Endodermal cell (in vitro differentiated cells): Measurements from ENCODE around the gene NFE2L3. TPM values are rescaled to one million over a fixed set of nuclear protein-coding genes. Genes with fewer than 3 reads are reported as not detected.
"Not testable (repeated sequence)": the region's sequence is repeated elsewhere in the genome, so short reads cannot be mapped to it uniquely, and the experiment has no call there.

ENCODE experiments used
- DNase-seq: peaks from one replicate; pipeline ENCODE4 v3.0.0-alpha.2; 2017
- H3K27ac ChIP-seq: 2 replicates; pipeline ENCODE4 v1.5.1; 2013; ENCODE audit warnings: mild to moderate bottlenecking, low read depth, low read length, moderate library complexity
- H3K27me3 ChIP-seq: 2 replicates; pipeline ENCODE4 v1.6.1; 2013; ENCODE audit warnings: mild to moderate bottlenecking, low read length, moderate library complexity; ENCODE audit not compliant: insufficient read depth, control insufficient read depth, poor library complexity, severe bottlenecking
- H3K36me3 ChIP-seq: 2 replicates; pipeline ENCODE4 v1.7.0; 2013; ENCODE audit warnings: mild to moderate bottlenecking, low read length, moderate library complexity; ENCODE audit not compliant: control insufficient read depth, insufficient read depth
- H3K4me1 ChIP-seq: one replicate; pipeline ENCODE4 v1.7.0; 2013; ENCODE audit warnings: low read length; ENCODE audit not compliant: control insufficient read depth, insufficient read depth
- H3K4me3 ChIP-seq: 2 replicates; pipeline ENCODE4 v1.5.1; 2013; ENCODE audit warnings: mild to moderate bottlenecking, low read length, moderate library complexity
- H3K9ac ChIP-seq: 2 replicates; pipeline ENCODE4 v1.6.1; 2013; ENCODE audit warnings: mild to moderate bottlenecking, low read length, moderate library complexity; ENCODE audit not compliant: poor library complexity, severe bottlenecking; ENCODE audit errors: extremely low read depth
- H3K9me3 ChIP-seq: 2 replicates; pipeline ENCODE4 v1.6.1; 2013; ENCODE audit warnings: mild to moderate bottlenecking, low read length, moderate library complexity; ENCODE audit not compliant: control insufficient read depth
- H3K27ac Mint-ChIP-seq: 2 replicates; pipeline ENCODE4 v1.8.0; 2020; ENCODE audit warnings: mixed read lengths
- H3K27me3 Mint-ChIP-seq: 2 replicates; pipeline ENCODE4 v1.8.0; 2021; ENCODE audit warnings: mild to moderate bottlenecking, mixed read lengths; ENCODE audit not compliant: insufficient read depth
- H3K36me3 Mint-ChIP-seq: 2 replicates; pipeline ENCODE4 v1.8.0; 2020; ENCODE audit warnings: low read depth, mixed read lengths
- H3K4me1 Mint-ChIP-seq: 2 replicates; pipeline ENCODE4 v1.8.0; 2020; ENCODE audit warnings: mixed read lengths
- H3K4me3 Mint-ChIP-seq: 2 replicates; pipeline ENCODE4 v1.8.0; 2020; ENCODE audit warnings: mild to moderate bottlenecking, moderate library complexity, mixed read lengths
- H3K9me3 Mint-ChIP-seq: 2 replicates; pipeline ENCODE4 v1.8.0; 2020; ENCODE audit warnings: mild to moderate bottlenecking, mixed read lengths
- WGBS, 2 experiments: methylation state at CpG; one replicate each; pipeline versions ENCODE4 v1.1.5 to v1.1.7; 2013; ENCODE audit warnings: missing lambda C conversion rate in 2 of 2, mixed read lengths in 1 of 2; ENCODE audit not compliant: insufficient coverage in 1 of 2, insufficient read length in 1 of 2; 5-methylcytosine and 5-hydroxymethylcytosine counted together
- total RNA-seq, 2 donors: library from RNA; stranded (reverse); fragmentation: NEBNext Ultra II Directional in 1 of 2; extraction: Animal tissue kit (Norgen Biotek cat#: 25700) in 1 of 2; gene quantifications; 2 replicates in 1 of 2; 3 replicates in 1 of 2; pipeline ENCODE4 v1.2.1, GENCODE V29; 2021
- TF ChIP-seq, protein P1 (sequence below): fragments of 200-600 bp; sonication (generic); conservative IDR thresholded peaks from 2 replicates; pipeline ENCODE4 v1.5.0; 2021; ENCODE audit warnings: antibody characterized with exemption, mild to moderate bottlenecking

NFE2L3 gene
- total RNA-seq, 2 donors from 2014 or later, result 20.2 to 48.4 TPM

DNA sequence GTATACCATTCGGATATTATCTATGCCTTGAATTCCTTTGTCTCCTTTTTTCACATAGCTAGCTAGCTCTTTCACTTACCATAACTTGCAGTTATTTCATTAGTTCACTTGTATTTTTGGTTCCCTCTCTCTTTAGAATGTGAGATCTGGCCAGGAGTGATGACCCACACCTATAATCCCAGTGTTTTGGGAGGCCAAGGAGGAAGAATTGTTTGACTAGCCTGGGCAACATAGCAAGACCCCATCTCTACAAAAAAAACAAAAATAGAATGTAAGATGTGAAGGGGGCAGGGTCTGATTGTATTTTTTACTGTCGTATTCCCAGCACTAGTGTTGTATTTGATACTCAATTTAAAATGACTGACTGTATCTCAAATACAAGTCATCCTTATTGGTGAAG lies 19.6 kb downstream of the NFE2L3 start:
- peaks cover 23% of the 10 kb centered on the region for H3K9me3 ChIP-seq
- no peak overlapping the region for H3K9ac ChIP-seq
- Mint-ChIP-seq H3K36me3 (peaks cover 34% of the 10 kb centered on the region), H3K4me3 (no peak overlapping the region), H3K27me3 (no peaks in the 10 kb centered on the region), H3K4me1 (peaks cover 16% of the 10 kb centered on the region), H3K9me3 (peaks cover 31% of the 10 kb centered on the region), H3K27ac (no peak overlapping the region)
- H3K4me1 ChIP-seq, result no peaks in the 10 kb centered on the region
- no peak overlapping the region for H3K27ac ChIP-seq
- H3K27me3 ChIP-seq, result no peaks in the 10 kb centered on the region
- TF ChIP-seq, protein P1, sequence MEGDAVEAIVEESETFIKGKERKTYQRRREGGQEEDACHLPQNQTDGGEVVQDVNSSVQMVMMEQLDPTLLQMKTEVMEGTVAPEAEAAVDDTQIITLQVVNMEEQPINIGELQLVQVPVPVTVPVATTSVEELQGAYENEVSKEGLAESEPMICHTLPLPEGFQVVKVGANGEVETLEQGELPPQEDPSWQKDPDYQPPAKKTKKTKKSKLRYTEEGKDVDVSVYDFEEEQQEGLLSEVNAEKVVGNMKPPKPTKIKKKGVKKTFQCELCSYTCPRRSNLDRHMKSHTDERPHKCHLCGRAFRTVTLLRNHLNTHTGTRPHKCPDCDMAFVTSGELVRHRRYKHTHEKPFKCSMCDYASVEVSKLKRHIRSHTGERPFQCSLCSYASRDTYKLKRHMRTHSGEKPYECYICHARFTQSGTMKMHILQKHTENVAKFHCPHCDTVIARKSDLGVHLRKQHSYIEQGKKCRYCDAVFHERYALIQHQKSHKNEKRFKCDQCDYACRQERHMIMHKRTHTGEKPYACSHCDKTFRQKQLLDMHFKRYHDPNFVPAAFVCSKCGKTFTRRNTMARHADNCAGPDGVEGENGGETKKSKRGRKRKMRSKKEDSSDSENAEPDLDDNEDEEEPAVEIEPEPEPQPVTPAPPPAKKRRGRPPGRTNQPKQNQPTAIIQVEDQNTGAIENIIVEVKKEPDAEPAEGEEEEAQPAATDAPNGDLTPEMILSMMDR, result no peak
- H3K36me3 ChIP-seq, result peaks cover 12% of the 10 kb centered on the region
- WGBS, 2 experiments, result 98% methylated on average over 2 of the region's 2 CpGs; no CpG with 5 or more reads in 1 of the 2 experiments
- no peak overlapping the region for H3K4me3 ChIP-seq
- no peak for DNase-seq

DNA sequence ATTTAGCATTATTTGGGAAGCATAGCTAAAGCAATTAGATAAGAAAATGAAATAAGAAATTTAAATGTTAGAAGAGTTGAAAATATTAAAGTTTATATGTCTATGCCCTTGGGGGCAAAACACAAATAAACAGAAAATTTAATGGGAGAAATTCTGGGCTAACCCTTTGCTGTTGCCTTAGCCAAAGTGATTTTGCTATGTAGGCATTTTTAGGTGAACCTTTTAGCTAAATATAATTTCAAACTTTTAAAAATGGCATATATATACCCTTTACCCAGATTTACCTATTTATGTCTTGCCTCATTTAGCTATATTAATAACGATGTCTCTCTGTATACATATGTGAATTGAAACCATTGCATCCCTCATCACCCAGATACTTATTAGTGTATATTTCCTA lies 20.1 kb downstream of the NFE2L3 start:
- peaks cover 23% of the 10 kb centered on the region for H3K9me3 ChIP-seq
- DNase-seq, result no peak
- Mint-ChIP-seq H3K4me1 (peaks cover 12% of the 10 kb centered on the region), H3K9me3 (peaks cover 32% of the 10 kb centered on the region), H3K4me3 (no peak overlapping the region), H3K27ac (no peak overlapping the region), H3K27me3 (no peaks in the 10 kb centered on the region), H3K36me3 (peaks cover 35% of the 10 kb centered on the region)
- no peaks in the 10 kb centered on the region for H3K4me1 ChIP-seq
- TF ChIP-seq, protein P1, result no peak
- peaks cover 12% of the 10 kb centered on the region for H3K36me3 ChIP-seq
- no peak overlapping the region for H3K4me3 ChIP-seq
- H3K27ac ChIP-seq, result no peak overlapping the region
- no peaks in the 10 kb centered on the region for H3K27me3 ChIP-seq
- 100% methylated on average over 1 of the region's 1 CpG; no CpG with 5 or more reads in 1 of the 2 experiments for WGBS, 2 experiments
- H3K9ac ChIP-seq, result no peak overlapping the region

DNA sequence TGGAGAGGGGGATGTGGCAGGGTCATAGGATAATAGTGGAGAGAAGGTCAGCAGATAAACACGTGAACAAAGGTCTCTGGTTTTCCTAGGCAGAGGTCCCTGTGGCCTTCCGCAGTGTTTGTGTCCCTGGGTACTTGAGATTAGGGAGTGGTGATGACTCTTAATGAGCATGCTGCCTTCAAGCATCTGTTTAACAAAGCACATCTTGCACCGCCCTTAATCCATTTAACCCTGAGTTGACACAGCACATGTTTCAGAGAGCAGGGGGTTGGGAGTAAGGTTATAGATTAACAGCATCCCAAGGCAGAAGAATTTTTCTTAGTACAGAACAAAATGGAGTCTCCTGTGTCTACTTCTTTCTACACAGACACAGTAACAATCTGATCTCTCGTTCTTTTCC lies 23.9 kb downstream of the NFE2L3 start:
- not testable (repeated sequence) for H3K27ac ChIP-seq, H3K4me3 Mint-ChIP-seq, H3K27me3 Mint-ChIP-seq, H3K36me3 ChIP-seq, H3K9ac ChIP-seq, H3K4me3 ChIP-seq, H3K27ac Mint-ChIP-seq, H3K4me1 ChIP-seq, DNase-seq, H3K27me3 ChIP-seq
- peaks cover 42% of the 10 kb centered on the region for H3K9me3 Mint-ChIP-seq
- 91% methylated on average over 2 of the region's 4 CpGs; no CpG with 5 or more reads in 1 of the 2 experiments for WGBS, 2 experiments
- peaks cover 61% of the 10 kb centered on the region for H3K36me3 Mint-ChIP-seq
- peaks cover 23% of the 10 kb centered on the region for H3K9me3 ChIP-seq
- H3K4me1 Mint-ChIP-seq, result peaks cover 18% of the 10 kb centered on the region

DNA sequence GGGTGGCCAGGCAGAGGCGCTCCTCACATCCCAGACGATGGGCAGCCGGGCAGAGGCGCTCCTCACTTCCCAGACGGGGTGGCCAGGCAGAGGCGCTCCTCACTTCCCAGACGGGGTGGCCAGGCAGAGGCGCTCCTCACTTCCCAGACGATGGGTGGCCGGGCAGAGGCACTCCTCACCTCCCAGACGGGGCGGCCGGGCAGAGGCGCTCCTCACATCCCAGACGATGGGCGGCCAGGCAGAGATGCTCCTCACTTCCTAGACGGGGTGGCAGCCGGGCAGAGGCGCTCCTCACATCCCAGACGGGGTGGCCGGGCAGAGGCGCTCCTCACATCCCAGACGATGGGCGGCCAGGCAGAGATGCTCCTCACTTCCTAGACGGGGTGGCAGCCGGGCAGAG lies 24.7 kb downstream of the NFE2L3 start:
- H3K27me3 Mint-ChIP-seq, H3K27ac Mint-ChIP-seq, H3K4me1 ChIP-seq, H3K27me3 ChIP-seq, H3K36me3 ChIP-seq, H3K4me3 ChIP-seq, H3K9ac ChIP-seq, DNase-seq, H3K27ac ChIP-seq, H3K4me3 Mint-ChIP-seq: not testable (repeated sequence)
- H3K9me3 Mint-ChIP-seq, result peaks cover 38% of the 10 kb centered on the region
- H3K4me1 Mint-ChIP-seq, result peaks cover 21% of the 10 kb centered on the region
- H3K9me3 ChIP-seq, result peaks cover 20% of the 10 kb centered on the region
- H3K36me3 Mint-ChIP-seq, result peaks cover 54% of the 10 kb centered on the region
- WGBS, 2 experiments, result 94 to 96% methylated on average over 6 to 19 of the region's 26 CpGs

DNA sequence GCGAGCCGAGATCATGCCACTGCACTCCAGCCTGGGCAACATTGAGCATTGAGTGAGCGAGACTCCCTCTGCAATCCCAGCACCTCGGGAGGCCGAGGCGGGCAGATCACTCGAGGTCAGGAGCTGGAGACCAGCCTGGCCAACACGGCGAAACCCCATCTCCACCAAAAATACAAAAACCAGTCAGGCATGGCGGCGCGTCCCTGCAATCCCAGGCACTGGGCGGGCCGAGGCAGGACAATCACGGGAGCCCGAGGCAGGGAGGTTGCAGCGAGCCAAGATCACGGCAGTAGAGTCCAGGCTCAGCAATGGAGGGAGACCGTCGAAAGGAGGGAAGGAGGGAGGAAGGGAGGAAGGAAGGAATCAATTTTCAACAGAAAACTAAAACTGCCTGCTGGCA lies 25.3 kb downstream of the NFE2L3 start:
- not testable (repeated sequence) for H3K27me3 ChIP-seq, H3K4me3 ChIP-seq, DNase-seq, H3K4me3 Mint-ChIP-seq, H3K36me3 ChIP-seq, H3K4me1 ChIP-seq, H3K27ac Mint-ChIP-seq, H3K9ac ChIP-seq, H3K27me3 Mint-ChIP-seq, H3K27ac ChIP-seq
- H3K4me1 Mint-ChIP-seq, result peaks cover 21% of the 10 kb centered on the region
- WGBS, 2 experiments, result 95% methylated on average over 20 of the region's 20 CpGs; no CpG with 5 or more reads in 1 of the 2 experiments
- peaks cover 35% of the 10 kb centered on the region for H3K9me3 Mint-ChIP-seq
- peaks cover 15% of the 10 kb centered on the region for H3K9me3 ChIP-seq
- H3K36me3 Mint-ChIP-seq, result peaks cover 51% of the 10 kb centered on the region
